IPS-18c (cell line): ENCODE data around the gene S100A3.

Experiments used
- H3K4me3 ChIP-seq: 2 replicates; pipeline ENCODE4 v1.7.0; 2013; ENCODE audit warnings: low read depth, mild to moderate bottlenecking, low read length, moderate library complexity; ENCODE audit not compliant: insufficient read depth
- H3K9me3 ChIP-seq: one replicate; pipeline ENCODE4 v1.6.1; 2013; ENCODE audit warnings: mild to moderate bottlenecking, low read length, moderate library complexity; ENCODE audit not compliant: control insufficient read depth, insufficient read depth

S100A3 gene

GRCh38 chr1:153541641-153542590 lies 7.1 kb downstream of the S100A3 start:
- Histone ChIP-seq H3K4me3 (no peak overlapping the region), H3K9me3 (no peaks in the 10 kb centered on the region)

GRCh38 chr1:153540394-153541361 lies 8.4 kb downstream of the S100A3 start, which contains the start of gene S100A5:
Gene S100A5 (minus strand): TSS chr1:153540934. CDS start chr1:153540191, 743 bp downstream.
- Histone ChIP-seq H3K4me3 (no peak within 1 kb of the TSS), H3K9me3 (no peaks in the 10 kb centered on the region)

- Histone ChIP-seq H3K9me3 (no peaks in the 10 kb centered on the region), H3K4me3 (no peak overlapping the region)
Observed at GRCh38 chr1:153539395-153540093, 9.5 kb downstream of the S100A3 start.

GRCh38 chr1:153538315-153538821 lies 10.7 kb downstream of the S100A3 start:
- Histone ChIP-seq H3K9me3 (no peaks in the 10 kb centered on the region), H3K4me3 (no peak overlapping the region)

GRCh38 chr1:153537376-153537730 lies 11.7 kb downstream of the S100A3 start:
- Histone ChIP-seq H3K9me3 (no peaks in the 10 kb centered on the region), H3K4me3 (no peak overlapping the region)

- Histone ChIP-seq H3K9me3 (no peaks in the 10 kb centered on the region), H3K4me3 (0 out of 2 replicates have a peak overlapping the region, but pooled peaks have one; percentile 32)
Observed at GRCh38 chr1:153536671-153537375, 12.2 kb downstream of the S100A3 start.

- H3K9me3 ChIP-seq: no peaks in the 10 kb centered on the region
- peak overlapping the region; percentile 32 for H3K4me3 ChIP-seq
Observed at GRCh38 chr1:153536012-153536670, 12.9 kb downstream of the S100A3 start.

GRCh38 chr1:153535242-153536011 lies 13.6 kb downstream of the S100A3 start, which contains the start of gene S100A6:
Gene S100A6 (minus strand): TSS chr1:153535991. CDS start chr1:153535339, 652 bp downstream.
- Histone ChIP-seq H3K9me3 (no peaks in the 10 kb centered on the region), H3K4me3 (peak within 1 kb of the TSS; percentile 32)

GRCh38 chr1:153534925-153535241 lies 14.2 kb downstream of the S100A3 start:
- no peak overlapping the region for H3K4me3 ChIP-seq

GRCh38 chr1:153534226-153534924 lies 14.7 kb downstream of the S100A3 start:
- H3K9me3 ChIP-seq: no peaks in the 10 kb centered on the region
- no peak overlapping the region for H3K4me3 ChIP-seq

More at GRCh38 chr1:153534925-153535241, 14.2 kb downstream of the S100A3 start:
- H3K9me3 ChIP-seq: no peaks in the 10 kb centered on the region

GRCh38 chr1:153533689-153534201 lies 15.3 kb downstream of the S100A3 start:
- H3K9me3 ChIP-seq: no peaks in the 10 kb centered on the region
- 0 out of 2 replicates have a peak overlapping the region, but pooled peaks have one; percentile 47 for H3K4me3 ChIP-seq

GRCh38 chr1:153532769-153533599 lies 16.1 kb downstream of the S100A3 start:
- Histone ChIP-seq H3K9me3 (no peaks in the 10 kb centered on the region), H3K4me3 (peak overlapping the region; percentile 47; the same call in 1 of the 2 replicates)

GRCh38 chr1:153532181-153532580 lies 16.9 kb downstream of the S100A3 start:
- H3K4me3 ChIP-seq: no peak overlapping the region; the same call in 1 of the 2 replicates
- no peaks in the 10 kb centered on the region for H3K9me3 ChIP-seq

GRCh38 chr1:153531638-153532037 lies 17.4 kb downstream of the S100A3 start:
- Histone ChIP-seq H3K9me3 (no peaks in the 10 kb centered on the region), H3K4me3 (no peak overlapping the region)
